GF-D8 (cell line): ENCODE measurements around the gene PKM.
"Not testable (repeated sequence)": the region's sequence is repeated elsewhere in the genome, so short reads cannot be mapped to it uniquely, and the experiment has no call there.

Source experiments
- DNase-seq: peaks from one replicate; lab custom pipeline; 2025; lab: John Stamatoyannopoulos, UW

The PKM gene

GRCh38 chr15:72176159-72176558 lies 54.8 kb downstream of the PKM start:
- no peak for DNase-seq

- DNase-seq: no peak
Measured at GRCh38 chr15:72175186-72176044, 55.6 kb downstream of the PKM start.

DNA sequence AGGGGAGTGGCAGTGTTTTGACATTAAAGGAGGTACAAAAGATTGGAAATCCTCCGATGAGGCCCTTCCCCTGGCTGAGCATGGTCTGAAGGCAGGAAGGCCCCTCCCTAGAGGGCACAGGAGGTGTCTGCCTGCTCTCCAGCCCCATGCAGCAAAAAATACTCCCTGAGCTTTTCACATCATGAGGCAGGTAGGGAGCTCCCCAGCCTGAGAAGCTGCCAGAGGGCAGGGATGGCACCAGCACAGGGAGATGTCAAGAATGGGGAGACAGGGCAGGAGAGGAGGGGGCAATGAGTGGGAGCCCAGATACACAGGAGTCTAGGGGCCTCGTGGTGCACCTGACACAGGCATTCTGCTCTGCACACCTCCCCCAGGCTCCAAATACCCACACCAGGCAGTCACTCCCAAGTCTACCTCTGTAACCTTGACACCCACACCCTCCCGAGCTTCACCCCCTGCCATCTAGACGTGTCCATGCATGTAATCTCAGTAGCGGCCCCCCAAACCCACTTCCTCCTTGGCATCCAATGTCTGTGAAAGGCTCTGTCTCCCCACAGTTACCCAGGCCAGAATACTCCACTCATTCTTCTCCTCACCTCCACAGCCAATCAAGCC lies 56.3 kb downstream of the PKM start:
- DNase-seq: no peak

DNA sequence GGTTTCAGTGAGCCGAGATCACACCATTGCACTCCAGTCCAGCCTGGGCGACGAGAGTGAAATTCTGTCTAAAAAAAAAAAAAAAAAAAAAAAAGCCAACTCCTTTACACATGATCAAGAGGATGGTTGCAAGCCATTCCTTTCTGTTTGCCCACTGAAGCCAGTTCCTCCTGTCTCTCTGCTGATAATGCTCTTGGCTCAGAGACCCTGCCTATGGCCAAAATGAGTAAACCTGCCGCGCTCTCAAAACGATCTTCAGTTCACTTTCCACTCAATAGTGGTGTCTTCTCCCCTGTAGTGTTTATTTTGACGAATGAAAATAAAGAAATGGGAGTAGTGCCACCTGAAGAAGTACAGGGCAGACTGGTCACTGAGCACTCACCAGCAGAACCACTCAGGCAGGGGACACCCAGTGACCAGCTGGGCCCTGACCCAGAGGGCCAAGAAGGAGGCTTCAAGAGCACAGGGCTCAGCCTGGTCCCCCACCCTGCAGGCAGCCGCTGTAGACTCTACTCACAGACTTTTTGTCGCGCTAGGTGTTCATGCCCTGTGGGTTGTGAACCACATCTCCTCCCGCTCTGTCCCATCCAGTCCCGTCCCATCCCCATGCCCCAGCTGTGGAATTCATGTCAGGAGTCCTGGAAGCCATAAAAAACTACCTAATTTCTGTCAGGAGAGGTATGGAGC lies 57.0 kb downstream of the PKM start:
- no peak for DNase-seq

- no peak for DNase-seq
Measured at GRCh38 chr15:72173401-72173800, 57.6 kb downstream of the PKM start.

- DNase-seq: no peak
Measured at GRCh38 chr15:72172796-72173195, 58.2 kb downstream of the PKM start.

DNA sequence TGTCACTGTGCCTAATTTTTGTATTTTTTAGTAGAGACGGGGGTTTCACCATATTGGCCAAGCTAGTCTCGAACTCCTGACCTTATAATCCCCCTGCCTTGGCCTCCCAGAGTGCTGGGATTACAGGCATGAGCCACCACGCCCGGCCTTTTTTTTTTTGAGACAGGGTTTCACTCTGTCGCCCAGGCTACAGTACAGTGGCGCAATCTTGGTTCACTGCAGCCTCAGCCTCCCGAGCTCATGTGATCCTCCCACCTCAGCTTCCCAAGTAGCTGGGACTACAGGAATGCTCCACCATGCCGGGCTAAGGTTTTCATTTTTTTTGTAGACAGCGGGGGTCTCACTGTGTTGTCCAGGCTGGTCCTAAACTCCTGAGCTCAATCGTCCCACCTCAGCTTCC lies 59.0 kb downstream of the PKM start:
- not testable (repeated sequence) for DNase-seq

DNA sequence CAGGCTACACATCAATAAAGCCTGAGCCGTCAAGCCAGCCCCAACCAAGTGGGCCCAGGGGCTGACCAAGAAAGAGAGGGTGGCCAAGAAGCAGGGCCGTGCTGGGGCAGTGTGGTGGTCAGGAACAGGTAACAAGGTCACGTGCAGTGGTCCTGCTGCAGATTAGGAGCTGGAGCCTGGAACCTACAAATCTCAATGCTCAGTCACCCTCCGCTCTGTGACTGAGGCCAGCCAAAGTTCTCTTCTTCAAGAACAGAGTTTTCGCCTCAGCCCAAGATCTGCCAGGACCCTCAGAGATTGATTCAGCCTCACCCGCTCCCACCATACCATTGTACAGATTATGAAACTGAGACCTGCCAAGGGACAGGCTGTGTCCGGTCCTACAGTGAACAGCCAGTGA lies 60.3 kb downstream of the PKM start:
- DNase-seq: no peak

DNA sequence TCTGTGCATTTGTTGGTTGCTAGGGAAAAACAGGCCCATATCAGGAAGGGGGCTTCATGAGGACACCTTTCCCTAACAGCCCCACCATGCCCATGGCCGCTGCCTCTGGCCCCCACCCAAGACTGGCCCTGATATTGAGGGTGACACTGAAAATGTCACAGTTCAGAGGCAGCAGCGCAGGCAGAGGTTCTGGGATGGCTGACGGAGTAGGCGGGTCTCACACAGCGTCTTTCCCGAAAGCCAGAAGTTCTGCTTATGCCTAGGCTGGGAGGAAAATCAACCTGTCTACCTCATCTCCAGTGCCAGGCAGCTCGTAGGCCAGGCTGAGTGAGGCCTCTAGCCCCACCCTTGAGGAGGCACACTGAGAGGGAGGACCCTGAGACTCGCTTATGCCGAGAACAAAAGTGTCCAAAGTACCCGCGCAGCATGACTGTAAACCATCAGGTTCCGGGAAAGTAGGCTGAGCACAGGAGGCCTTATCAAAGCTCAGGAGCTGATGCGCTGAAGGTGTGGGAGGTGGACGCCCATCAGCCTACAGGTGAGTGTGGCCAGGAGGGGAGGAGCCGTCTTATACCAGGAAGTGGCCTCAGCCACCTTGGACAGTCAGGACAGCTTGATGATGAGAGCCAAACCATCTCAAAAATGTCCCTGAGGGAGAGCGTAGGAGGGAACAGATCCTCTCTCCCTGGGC lies 60.9 kb downstream of the PKM start:
- DNase-seq: no peak

DNA sequence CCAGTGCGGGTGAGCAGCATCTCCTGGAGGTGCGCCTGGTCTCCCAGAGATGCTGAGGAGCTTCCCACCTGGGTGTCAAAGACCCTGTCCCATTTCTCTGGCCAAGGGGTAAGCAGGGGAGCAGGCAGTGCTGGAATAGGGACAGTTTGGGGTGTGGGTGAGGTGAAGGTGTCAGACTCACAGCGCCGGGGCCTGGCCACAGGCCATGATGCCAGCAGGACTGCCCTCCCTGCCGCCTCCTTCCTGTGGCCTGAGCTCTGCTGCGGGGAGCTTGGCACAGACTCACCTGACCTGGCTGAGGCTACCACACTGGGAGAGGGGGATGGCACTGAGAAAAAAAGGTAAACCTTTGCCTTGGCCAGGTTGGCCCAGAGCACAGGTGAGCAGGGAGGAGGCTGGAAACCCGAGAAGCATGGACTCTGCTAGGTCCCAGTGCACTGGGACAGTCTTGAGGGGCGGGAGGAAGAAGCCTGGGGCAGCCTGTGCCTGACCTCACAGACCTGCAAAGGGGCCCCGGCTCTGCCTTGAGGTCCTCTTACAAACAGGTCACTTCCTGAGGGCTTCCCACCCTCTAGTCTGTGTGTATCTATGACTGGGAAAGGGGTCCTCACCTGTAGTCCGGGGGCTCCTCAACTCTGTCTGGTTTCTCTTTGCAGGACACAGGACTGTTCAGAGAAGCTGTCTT lies 61.6 kb downstream of the PKM start:
- no peak for DNase-seq

DNA sequence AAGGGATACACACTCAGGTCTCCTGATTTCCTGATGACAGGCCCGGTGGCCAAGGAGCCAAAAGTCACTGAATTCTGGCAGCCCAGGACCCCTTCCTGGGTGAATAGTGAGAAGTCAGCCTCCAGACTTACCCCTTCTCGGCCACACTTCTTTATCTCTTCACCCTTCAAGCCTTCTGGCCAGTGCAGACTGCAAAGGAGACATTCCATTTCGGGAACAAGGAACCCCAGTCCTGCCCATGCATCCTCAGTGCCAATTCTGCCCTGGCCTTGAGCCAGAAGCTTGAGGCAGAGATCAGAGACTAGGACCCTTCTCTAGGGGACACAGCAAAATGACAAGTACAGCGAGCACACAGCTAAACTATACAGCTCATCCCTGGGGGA lies 62.2 kb downstream of the PKM start:
- DNase-seq: no peak

DNA sequence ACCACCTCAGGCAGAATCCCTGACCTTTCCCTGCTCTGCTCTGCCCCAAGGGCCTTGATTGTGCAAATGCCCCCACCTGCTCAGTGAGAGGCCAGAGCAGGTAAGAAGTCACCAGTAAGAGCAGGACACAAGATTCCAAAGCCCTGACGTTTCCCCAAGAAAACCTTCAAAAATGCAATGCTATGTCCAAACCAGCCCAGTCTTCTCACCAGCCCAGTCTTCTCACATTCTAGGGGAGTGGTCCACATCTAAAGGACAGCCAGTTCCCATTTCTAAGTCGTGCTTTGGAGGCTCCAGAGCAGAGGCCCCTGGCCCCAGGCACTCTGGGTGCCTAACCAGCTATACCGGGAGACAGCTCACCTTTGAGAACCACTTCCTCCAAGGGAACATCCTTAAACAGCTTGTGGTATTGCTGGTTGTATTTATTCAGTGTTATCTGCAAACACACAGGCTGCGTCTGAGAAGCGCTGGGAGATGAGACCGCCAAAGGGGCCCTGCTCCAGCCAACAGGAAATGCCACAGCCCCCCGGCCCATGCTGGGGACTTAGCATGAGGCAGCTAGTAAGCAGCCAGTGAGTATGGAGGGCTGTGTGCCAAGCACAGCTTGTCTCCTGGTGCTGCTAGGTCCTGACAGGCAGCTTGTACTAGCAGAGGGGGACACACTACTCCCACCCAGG lies 62.7 kb downstream of the PKM start:
- DNase-seq: no peak

GRCh38 chr15:72167445-72167844 lies 63.5 kb downstream of the PKM start:
- DNase-seq: no peak

DNA sequence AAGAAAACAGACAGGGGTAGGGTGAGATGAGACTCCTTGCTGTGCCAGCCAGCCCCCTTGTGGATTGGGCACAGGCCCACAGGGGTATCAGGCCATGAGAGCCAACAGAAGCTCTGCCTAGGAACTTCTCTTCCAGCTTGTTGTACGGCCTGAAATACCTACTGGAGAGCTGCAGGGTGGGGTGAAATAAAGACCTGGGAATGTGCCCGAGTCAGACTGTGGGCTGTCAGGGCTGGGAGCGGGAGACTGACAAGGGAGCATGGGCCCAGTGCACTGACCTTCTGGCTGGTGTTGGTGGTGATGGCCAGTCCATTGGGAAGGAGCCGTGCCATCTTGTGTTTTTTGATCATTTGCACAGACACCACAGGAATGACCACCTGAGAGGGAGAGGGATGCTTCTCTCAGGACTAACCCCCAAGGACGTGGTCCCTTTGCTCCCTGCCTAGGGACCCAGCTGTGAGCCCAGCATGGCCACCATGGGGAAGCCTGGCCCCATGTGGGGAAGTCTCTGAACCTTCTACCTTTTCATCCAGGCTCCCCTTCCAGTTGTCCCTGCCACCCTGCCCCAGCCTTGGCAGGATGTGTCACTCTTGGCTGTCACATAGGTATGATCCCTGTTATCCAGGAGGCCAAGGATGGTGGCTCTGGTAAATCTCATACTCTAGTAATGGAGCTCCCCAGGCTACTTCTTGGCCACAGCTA lies 64.1 kb downstream of the PKM start:
- no peak for DNase-seq

DNA sequence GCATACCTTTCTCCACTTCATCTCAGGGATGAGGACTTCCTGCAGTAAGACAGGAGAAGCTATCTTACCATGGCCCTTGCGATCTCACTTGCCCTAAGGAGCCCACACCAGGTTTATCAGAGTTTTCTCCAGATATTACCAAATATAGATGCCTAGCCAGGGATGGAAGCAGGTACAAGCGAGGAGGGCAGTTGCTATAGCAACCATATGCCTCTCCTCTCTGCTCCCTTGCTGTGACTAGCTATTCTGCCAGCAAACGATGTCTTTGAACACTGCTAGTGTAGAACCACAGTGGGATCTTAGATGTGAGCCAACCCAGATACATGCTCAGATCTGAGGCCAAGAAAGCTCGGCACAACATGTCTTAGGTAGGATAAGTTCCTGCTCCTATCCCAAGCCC lies 67.3 kb downstream of the PKM start:
- DNase-seq: no peak

GRCh38 chr15:72162569-72162968 lies 68.4 kb downstream of the PKM start:
- no peak for DNase-seq

DNA sequence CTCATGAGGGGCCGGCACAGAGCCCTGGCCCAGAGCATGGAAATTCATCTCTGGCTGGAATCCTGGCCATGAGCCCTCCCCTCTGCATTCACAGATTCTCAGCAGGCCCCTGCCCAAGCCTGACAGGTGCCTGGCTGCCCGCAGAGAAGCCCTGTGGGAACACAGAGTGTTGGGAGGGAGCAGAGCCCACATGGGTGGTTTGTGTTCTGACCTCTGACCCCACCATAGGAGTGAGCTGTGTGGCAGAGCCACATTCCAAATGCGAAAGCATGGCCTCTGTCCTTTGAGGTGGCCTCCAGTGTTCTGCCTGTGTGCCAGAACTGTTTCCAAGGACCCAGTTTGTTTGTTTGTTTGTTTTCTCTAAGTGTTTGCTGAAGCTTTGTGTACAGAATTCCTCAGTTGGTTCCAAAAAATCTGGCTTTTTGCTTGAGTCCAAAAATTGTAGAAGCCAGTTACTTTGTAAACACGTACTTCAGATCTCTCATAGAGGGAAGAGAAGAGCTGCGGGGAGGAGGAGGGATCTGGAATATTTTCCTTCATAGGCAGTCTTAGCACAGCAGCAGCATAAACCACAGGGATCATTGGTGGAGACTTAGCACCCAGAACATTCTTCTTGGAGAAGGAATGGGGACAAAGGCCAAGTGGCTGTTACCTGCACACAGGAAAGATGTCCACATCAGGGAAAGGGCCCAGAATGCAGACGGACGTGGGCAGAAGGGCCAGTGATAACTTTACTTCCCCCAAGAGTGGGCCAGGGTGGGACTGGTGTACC lies 69.4 kb downstream of the PKM start:
- DNase-seq: no peak

GRCh38 chr15:72160696-72161245 lies 70.2 kb downstream of the PKM start:
- DNase-seq: no peak

GRCh38 chr15:72156928-72157327 lies 74.1 kb downstream of the PKM start:
- DNase-seq: no peak
